GM10266 (cell line): ENCODE results near the gene METAP2.

Source experiments
- DNase-seq: peaks from one replicate; pipeline ENCODE4 v3.0.0; 2012; ENCODE audit errors: extremely low spot score
- CTCF ChIP-seq: IDR thresholded peaks from 2 replicates; pipeline ENCODE4 v1.5.1; 2012; ENCODE audit warnings: mild to moderate bottlenecking, low read depth; ENCODE audit not compliant: control insufficient read depth, insufficient read depth; ENCODE audit errors: missing control alignments

The METAP2 gene

GRCh38 chr12:95473884-95474659 is at the start of gene METAP2:
Gene METAP2 (plus strand): TSS chr12:95474152. CDS start chr12:95474180, 28 bp downstream.
- DNase-seq, result peak; percentile 88
- no peak for TF ChIP-seq CTCF

- no peak for DNase-seq
- TF ChIP-seq CTCF, result no peak
Observed at GRCh38 chr12:95424271-95424994, 49.5 kb upstream of the METAP2 start.

GRCh38 chr12:95429172-95429510 is 44.8 kb upstream of the METAP2 start:
- no peak for TF ChIP-seq CTCF
- no peak for DNase-seq

- no peak for TF ChIP-seq CTCF
- DNase-seq, result no peak
Observed at GRCh38 chr12:95431120-95431519, 42.8 kb upstream of the METAP2 start.

GRCh38 chr12:95435355-95435754 is 38.6 kb upstream of the METAP2 start:
- no peak for DNase-seq
- no peak for TF ChIP-seq CTCF

- no peak for TF ChIP-seq CTCF
- DNase-seq, result no peak
Observed at GRCh38 chr12:95437565-95437964, 36.4 kb upstream of the METAP2 start.
